HG03135 (cell line): ENCODE measurements around the gene BNC2.

Source experiments
- ATAC-seq: cut with Tn5 transposase; IDR thresholded peaks from one replicate; pipeline ENCODE4 v1.9.1; 2021; ENCODE audit warnings: mild to moderate bottlenecking, moderate library complexity; ENCODE audit not compliant: unreplicated experiment

BNC2 gene

DNA sequence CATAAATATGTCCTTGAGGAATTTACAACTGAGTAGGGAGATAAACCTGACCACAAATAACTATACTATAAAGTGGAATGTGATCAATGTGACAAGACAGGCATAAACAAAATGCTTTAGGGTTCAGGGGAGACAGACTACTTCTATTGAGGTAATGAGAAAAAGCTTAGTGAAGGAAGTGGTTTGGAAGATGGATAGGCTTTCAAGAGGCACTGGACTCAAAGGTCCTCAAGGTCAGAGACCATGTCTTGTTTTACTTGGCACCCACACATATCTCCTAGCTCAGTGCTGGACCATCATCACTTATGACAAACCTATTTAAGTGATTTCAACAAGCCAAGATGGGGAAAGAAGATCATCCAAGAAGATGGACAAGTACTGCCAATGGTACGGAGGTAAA, 257.8 kb downstream of the BNC2 start:
- ATAC-seq = no peak

DNA sequence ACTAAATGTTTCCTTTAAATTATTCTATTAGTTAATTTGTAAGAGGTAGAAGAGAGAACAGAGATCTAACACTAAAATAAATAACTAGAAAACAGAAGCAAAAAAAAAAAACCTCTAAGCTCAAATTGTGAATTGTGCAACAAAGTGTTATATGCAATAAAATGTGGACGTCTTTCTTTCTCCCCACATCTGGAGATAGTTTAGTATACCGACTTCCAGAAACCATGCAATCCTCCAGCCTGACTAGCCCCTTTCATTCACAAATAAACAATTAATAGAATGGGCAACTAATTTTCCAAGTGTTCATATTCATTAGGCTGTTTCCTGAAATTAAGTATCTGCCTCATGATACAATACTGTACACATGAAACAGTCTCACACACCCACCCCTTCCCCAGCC, 258.5 kb downstream of the BNC2 start:
- no peak for ATAC-seq

DNA sequence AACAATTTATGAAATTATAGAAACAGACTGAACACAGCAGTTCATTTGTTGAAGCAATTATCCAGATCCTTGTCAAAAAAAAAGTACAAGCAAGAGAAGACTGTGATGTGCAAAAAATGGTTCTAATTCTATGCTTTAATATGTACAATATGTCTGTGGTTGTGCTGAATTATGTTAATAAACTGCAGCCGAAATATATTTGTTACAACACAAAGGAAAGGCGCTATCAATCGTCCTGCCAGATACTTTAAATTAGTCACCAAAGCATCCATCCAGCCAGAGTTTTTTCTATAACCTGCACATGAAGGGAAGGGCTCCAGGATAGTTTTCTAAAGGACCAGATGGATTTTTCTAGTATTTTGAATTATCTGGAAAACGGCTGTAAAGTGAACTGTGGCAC, 259.5 kb downstream of the BNC2 start:
- ATAC-seq = no peak

DNA sequence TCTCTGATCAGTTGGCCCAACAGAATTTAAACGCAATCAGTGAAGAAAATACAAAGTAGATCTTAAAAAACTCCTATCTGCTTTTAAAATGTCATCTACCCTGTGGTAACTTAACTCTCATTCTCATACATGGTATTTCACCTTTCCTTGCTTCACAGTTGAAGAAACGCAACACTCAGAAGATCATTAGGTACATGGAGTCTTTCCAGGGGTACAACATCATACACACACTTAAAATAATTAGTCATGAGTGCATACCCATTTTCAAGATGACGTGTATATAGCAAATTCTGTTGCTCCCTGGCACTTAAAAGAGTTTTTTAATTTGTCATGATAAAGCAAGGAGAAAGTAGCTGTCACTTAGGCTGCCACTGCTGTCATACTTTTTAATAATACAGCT, 259.9 kb downstream of the BNC2 start:
- ATAC-seq = no peak

DNA sequence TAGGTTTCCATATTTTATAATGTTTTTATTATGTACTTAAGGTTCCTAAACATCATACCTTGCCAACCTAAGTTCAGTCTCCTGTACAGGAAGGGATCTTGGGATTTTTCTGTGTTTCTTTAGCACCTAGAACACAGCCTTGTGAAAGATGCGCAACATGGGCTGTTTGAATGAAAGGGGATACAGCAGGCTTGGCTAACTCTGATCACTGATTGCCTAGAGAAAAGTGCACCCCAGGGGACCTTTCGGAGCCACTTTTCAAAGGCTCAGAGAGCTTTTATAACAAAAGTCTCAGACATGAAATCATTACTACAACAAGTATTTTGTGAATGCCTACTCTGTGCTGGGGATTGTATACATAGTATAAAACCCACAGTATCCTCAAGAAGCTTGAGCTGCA, 261.6 kb downstream of the BNC2 start:
- ATAC-seq = no peak

DNA sequence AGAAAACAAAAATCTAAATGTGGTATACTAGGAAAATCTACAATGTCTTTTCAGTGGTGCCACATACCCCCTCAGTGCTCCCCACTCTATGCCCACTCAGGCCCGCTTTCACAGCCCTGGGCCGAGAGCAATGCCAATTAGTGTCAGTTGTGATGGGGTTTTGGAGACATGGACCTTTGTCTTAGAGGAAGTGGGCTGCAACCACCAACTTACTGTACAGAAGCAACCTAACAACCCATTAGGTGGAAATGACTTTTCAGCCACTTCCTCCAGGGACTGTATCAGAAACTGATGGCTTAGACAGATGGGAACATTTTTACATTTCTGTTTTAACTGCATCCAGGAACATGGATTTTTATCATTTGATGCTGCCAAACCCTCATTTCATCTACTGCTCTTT, 268.0 kb downstream of the BNC2 start:
- no peak for ATAC-seq

DNA sequence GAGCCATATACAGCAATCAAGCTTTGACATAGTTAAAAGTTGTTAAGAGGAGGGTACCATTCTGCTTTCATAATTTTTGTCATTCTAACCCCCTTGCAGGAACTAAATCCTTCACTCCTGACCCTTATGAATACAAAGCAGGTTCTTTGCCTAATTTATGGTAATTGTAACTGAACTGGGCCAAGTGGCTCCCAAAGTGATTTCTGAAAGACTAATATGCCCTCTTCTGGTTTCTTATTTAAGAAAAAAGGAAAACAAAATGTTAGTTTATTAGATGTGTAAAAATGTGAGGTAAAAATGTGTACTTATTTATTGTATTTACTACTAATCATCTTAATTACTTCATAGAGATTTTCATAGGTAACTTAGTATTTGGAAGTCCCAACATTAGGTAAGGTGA, 268.5 kb downstream of the BNC2 start:
- no peak for ATAC-seq

DNA sequence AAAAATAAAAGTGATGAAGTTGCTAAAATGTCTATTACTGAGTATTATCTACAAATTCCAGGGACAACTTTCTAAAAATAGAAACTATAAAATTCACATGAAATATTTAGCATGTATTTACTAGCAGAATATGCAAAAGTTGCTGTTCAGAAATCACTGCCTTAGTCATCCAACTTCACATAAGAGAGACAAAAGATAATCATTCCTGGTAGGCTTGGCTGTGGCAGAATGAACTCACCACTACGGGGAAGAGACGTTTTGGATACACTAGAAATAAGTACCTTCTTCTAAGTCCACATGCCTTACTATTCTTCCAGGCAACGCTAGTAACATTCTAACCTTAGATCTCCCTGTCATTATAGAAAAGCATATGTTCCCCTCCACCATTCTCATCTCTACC, 272.2 kb downstream of the BNC2 start:
- no peak for ATAC-seq

DNA sequence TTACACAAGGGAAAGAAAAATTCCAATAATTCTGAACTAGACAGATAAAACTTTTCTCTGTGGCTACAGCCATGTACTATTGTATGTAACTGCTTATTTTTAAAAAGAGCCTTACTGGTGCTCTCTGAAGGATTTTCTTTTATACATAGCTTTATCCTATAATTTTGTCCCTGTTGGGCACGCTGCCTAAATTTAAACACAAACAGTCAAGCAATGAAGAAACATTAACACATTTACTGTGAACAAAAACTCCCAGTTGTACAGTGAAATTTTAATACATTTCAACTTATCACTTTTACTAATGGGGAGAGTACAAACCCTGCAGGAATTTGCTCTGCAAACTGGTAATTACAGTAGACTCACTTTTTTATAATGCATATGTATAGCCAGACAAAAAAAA, 273.3 kb downstream of the BNC2 start:
- no peak for ATAC-seq

DNA sequence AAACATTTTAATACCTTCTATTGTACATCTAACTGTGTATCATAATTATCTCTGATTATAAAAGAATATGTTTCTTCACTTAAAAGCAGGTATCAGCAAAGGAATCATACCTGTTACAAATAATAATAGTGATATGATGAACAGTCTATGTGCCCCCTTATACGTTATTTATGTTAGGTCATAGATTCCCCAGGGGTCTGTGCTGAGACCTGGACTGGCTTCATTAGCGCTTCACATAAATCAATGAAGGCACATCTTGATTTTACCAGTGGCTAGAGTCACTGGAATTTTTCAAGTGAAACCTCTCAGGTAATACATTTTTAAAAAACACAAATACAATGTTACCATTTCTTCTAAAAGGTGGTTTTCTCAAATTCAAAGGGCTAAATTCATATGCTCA, 275.2 kb downstream of the BNC2 start:
- ATAC-seq = no peak

DNA sequence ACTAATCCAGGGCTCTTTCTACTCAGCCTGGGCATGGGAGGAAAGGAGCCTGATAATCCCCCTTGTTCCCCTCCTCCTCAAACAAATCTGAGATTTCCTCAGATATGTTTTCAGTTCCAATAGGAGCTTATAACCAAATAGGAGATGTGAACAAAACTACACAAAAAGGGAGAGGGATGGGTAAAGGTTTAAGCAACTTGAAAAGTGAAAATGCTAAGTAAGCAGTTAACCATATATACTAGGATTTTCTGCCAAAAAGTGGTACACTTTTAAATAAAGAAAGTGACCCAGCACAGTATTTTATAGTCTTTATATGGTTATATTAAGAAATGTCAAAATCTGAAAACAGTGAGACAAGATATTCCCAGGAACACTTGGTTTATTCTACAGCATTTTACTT, 275.7 kb downstream of the BNC2 start:
- ATAC-seq = no peak

DNA sequence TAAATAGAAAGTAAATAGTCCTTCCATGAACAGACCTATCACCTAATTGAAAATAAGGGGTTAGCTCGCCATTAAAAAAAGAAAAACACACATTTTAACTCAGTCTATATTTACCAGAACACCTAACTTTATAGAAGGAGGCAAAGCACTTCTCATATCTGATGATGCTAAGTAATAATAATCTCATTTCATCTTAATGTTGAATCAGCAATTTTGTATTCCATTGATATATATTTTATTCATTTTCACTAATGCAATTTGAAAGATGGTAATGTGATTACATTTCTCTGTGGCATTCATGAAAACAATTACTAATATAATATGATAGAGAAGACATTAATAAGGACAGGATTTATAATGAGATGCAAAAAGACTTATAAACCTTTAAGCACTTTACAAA, 276.7 kb downstream of the BNC2 start:
- ATAC-seq = no peak

DNA sequence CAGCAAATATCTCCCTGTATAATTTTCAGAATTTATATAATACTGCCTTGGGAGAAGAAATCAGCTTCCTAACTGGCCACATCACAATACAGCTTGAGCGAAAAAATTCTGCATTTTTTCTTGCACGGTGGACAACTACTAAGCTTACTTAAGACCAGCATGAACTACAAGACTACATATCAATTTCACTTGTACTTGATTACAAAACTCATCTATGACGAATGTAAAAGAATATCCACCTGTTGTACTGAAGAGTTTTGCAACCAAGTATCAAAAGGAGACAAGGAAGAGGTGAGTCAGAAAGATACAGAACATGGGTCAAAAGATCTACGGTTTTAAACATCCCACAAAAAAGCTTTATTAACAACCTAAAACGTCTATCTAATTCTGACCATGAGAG, 279.4 kb downstream of the BNC2 start:
- ATAC-seq = no peak

DNA sequence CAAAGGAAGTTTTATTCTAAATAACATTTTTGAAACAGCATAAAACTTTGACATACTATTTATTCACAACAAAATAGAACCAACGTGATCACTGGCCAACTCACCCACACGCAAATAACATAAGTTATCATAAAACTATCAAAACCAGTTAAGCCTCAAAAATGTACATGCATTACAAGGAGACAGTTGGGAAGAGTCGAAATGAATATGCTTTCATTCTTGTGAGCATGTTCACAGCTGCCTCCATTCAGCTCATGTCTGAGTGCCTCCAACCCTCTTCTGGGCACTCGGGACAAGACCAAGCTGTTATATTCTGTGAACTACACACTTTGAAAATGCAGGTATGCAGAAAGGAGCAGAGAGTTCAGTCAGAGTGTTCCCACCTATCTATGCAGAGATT, 284.9 kb downstream of the BNC2 start:
- ATAC-seq = no peak

DNA sequence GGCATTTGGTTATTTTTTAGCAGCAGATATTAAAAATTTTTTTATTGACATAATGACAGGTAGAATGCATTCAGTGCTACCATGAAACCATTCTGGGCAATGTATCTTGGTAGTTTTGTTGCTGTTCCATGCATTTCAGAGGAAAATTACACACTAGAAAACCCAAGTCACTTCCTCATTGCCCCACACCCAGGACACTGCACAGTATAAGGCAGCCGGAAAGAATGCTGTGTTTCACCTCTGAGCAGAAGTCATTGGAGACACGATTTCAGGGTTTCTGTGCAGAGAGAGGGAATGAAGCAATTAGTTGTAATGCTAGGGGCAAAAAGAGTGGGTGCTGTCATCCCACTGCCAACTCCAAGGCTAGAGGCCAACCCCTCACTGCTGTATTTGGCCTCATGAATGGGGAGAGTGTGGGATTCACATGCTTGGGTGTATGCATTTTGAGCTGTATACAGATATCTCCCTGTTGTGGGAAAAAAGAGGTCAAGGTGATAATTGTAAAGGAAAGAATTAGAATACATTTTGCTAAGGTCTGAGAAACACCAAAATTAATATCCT, 290.5 kb downstream of the BNC2 start:
- ATAC-seq = no peak

DNA sequence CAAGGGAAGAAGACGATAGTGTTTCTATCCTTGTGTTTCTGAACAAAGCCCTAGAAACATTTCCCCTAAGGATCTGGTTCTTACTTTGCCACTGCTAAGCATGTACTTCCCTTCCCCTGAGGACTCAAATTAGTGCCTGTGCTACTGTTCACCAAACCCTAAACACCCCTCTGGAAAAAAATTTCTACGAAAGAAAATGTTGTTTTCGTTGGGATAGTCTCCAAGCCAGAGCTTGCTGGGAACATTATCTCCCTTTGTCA, 294.6 kb downstream of the BNC2 start:
- no peak for ATAC-seq

DNA sequence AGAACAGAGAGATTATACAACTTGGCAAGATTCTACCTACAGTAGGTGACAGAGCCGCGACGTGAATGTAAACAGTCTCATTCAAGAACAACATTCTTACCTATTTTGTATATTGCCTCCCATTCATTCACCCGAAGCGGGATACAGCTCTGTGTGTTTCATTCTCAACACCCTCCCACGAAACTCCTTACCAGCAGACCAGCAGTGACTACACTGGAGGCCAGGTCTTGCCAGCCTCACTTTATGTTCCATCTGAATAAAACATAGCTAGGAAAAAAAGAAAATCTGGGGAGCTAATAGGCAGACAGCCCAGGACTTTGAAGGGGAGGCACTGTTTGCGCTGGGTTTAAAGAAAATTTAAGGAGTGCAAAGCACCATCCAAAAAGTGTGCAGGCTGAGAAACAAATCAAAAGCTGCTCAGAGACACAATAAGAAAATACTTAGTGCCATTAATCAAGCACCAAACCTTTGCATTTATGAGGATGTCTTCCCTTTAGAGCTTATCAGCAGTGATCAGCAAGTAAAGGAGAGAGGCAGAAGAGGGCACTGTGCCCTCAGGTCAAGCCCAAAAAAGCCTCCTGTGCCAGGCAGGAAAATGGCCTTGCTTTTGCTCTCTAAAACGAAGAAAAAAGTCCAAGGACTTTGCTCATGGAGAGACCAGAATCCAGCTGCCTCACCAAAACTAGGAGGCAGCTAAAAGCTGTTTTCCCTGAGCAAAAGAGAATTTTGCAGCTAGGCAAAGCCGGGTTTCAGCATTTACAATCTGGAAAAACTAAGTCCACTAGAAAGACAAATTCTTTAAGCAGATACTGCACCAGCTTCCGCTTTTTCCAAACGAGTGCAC, 295.1 kb downstream of the BNC2 start:
- ATAC-seq = no peak

DNA sequence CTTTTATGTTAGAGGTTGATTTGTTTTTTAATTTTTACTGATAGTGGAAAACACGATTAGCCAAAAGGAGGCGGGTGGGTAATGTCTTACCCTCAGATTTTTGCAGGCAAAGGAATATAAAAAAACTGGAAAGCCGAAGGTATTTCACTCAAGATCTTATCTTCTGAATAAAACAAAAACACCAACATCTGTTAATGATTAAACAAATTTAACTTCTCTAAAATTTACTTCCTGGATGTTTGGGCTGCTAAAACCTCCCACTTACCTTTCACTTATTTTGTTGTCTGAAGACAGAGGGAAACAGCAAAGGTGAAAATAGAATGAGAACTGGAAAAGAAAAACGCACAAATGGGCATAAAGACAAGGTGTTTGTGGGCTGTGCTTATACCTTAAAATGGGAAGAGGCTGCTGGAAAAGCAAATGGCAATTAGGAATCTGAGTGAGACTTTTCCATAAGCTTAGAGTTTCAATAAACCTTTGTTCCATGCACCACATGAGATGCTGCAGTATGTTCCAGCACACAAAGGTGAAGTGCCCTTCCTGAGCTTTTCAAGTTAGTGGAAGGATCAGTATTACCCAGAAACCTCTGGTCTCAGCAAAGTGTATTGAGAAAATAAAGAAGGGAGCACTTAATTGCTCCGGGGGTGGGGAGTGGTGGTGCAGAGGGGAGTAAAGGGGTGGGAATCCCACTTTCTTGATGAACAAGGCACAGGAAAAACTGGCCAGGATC, 298.3 kb downstream of the BNC2 start:
- no peak for ATAC-seq

DNA sequence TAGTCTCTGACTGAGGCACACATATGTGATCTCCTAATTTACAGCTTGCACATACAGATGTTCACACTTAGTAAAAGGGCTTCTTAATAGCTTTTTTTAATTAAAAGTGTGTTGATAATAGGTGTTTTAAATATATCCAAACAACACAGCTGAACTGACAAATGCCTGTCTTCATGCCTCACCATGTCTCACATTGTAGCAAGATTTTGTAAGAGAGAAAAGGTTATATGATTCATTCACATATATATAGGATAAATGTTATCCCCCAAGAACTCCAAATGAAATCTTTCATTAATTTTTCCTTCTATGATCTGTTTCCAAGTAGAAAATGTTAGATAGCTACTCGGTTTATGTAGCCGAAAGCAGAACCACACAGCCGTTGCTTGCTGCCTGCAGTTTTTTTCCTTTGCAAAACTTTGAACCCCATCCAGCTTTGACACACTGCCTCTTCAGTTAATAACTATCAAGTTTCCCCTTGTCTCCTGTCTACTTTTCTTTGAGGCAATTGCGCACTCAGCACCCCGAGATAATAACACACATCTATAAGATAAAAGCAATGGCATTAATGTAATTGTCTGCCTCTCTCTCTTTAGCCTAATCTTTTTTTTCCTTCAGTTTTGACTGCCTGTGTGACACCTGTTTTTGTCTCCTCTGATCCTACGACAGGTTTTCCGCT, 299.2 kb downstream of the BNC2 start:
- no peak for ATAC-seq

DNA sequence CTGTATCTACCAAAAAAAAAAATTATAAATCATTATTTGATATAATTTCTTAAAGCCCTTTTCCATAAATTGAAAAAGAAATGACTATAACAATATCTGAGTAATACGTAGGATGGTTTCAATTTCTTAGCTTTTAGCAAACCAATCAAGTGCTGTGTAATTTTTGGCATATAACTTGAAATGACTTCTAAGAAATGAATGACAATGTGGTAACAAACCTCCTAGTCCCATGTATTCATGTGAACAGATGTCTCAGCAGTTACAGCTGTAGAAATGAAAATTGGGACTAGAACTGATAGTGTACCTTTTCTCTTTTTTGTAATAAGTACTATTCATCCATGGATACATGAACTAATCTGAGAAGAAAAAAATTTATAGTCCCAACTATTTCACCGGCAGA, 307.0 kb downstream of the BNC2 start:
- no peak for ATAC-seq

DNA sequence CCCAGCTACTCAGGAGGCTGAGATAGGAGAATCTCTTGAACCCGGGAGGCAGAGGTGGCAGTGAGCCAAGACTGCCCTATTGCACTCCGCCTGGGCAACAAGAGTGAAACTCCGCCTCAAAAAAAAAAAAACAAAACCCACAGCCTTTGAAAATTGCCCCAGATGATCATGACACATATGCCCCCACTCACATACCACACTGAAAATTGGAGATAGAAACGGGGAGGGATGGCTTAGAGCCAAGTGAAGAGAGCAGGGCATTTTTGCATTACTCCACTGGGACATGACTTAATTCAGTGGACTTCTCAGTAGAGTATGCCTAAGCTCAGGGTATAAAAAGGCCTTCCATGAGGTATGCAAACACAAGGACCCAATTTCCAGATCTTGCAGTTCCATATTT, 309.3 kb downstream of the BNC2 start:
- ATAC-seq = no peak
